Endothelial cell (in vitro differentiated cells): ENCODE results near the gene APOBEC2. TPM values are rescaled to one million over a fixed set of nuclear protein-coding genes. Genes with fewer than 3 reads are reported as not detected.

Experiments
- DNase-seq: peaks from one replicate; pipeline ENCODE4 v3.0.0; 2021; ENCODE audit warnings: low spot score
- H3K27ac Mint-ChIP-seq: one replicate; pipeline ENCODE4 v1.8.0; 2021; ENCODE audit warnings: mixed read lengths, inconsistent platforms; ENCODE audit not compliant: unreplicated experiment
- H3K27me3 Mint-ChIP-seq: one replicate; pipeline ENCODE4 v1.8.0; 2021; ENCODE audit warnings: mild to moderate bottlenecking, moderate library complexity, mixed read lengths, inconsistent platforms; ENCODE audit not compliant: unreplicated experiment
- H3K36me3 Mint-ChIP-seq: one replicate; pipeline ENCODE4 v1.8.0; 2021; ENCODE audit warnings: mild to moderate bottlenecking, low read depth, mixed read lengths, inconsistent platforms; ENCODE audit not compliant: unreplicated experiment
- H3K4me1 Mint-ChIP-seq: one replicate; pipeline ENCODE4 v1.8.0; 2021; ENCODE audit warnings: mild to moderate bottlenecking, mixed read lengths, inconsistent platforms; ENCODE audit not compliant: unreplicated experiment
- H3K4me3 Mint-ChIP-seq: one replicate; pipeline ENCODE4 v1.8.0; 2021; ENCODE audit warnings: mild to moderate bottlenecking, mixed read lengths, inconsistent platforms; ENCODE audit not compliant: unreplicated experiment
- H3K9me3 Mint-ChIP-seq: one replicate; pipeline ENCODE4 v1.8.0; 2021; ENCODE audit warnings: mixed read lengths, inconsistent platforms; ENCODE audit not compliant: unreplicated experiment
- total RNA-seq: library from RNA; stranded (reverse); fragmentation: NEBNext Ultra II Directional; extraction: Animal tissue kit (Norgen Biotek cat#: 25700); gene quantifications from one replicate; pipeline ENCODE4 v1.2.1, GENCODE V29; 2021; ENCODE audit not compliant: unreplicated experiment
- TF ChIP-seq, protein P1 (sequence below): fragments of 200-600 bp; sonication (generic); IDR thresholded peaks from one replicate; pipeline ENCODE4 v1.5.0; 2021; ENCODE audit warnings: antibody characterized with exemption; ENCODE audit not compliant: unreplicated experiment

APOBEC2 gene
- total RNA-seq, 1 donor from 2014 or later, result not detected

DNA sequence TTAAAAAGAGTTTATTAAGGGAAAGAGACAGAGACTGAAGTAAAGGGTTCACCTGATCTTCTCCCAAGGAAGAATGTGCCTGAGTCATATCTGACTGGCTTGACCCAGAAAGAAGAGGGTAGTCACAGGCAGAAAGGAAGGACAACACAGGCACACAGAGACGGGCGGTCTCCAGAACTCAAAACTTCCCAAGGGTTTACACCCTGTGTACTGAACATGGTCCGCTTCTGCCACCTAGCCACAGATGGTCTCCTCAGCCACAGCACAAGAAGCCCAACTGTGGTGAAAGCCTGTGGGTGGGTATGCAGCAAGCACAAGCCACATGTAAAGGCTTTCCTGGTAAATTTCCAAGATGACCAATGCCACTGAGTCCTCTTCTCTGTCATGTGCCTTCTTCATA is 31.2 kb upstream of the APOBEC2 start:
- no peak overlapping the region for H3K4me3 Mint-ChIP-seq

DNA sequence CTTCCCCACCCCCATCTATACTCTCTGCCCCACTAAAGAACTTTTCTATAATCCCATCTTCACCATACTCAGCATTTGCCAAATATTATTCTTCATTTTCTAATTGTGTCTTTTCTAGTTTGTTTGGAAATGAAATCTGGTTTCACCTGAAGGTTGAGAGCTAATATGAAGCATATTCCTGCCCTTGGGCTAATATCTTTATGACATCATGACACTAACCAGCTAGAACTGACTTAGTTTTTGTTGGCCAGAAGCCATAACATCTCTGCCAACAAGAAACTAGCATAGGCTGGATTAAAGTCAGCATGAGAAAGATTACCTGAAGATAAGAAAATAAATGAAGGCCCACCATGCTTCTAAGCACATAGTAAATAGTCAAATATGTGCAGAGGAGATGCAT is 30.7 kb upstream of the APOBEC2 start:
- H3K27me3 Mint-ChIP-seq, result peaks cover 2% of the 10 kb centered on the region
- H3K4me1 Mint-ChIP-seq, result peaks cover 7% of the 10 kb centered on the region
- H3K36me3 Mint-ChIP-seq, result peaks cover 4% of the 10 kb centered on the region
- no peaks in the 10 kb centered on the region for H3K9me3 Mint-ChIP-seq
- no peak overlapping the region for H3K27ac Mint-ChIP-seq
- no peak for DNase-seq
- H3K4me3 Mint-ChIP-seq, result no peak overlapping the region
- TF ChIP-seq, protein P1, sequence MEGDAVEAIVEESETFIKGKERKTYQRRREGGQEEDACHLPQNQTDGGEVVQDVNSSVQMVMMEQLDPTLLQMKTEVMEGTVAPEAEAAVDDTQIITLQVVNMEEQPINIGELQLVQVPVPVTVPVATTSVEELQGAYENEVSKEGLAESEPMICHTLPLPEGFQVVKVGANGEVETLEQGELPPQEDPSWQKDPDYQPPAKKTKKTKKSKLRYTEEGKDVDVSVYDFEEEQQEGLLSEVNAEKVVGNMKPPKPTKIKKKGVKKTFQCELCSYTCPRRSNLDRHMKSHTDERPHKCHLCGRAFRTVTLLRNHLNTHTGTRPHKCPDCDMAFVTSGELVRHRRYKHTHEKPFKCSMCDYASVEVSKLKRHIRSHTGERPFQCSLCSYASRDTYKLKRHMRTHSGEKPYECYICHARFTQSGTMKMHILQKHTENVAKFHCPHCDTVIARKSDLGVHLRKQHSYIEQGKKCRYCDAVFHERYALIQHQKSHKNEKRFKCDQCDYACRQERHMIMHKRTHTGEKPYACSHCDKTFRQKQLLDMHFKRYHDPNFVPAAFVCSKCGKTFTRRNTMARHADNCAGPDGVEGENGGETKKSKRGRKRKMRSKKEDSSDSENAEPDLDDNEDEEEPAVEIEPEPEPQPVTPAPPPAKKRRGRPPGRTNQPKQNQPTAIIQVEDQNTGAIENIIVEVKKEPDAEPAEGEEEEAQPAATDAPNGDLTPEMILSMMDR, result no peak

More for the DNA sequence above, 31.2 kb upstream of the APOBEC2 start:
- no peak for DNase-seq
- no peaks in the 10 kb centered on the region for H3K9me3 Mint-ChIP-seq
- peaks cover 4% of the 10 kb centered on the region for H3K36me3 Mint-ChIP-seq
- TF ChIP-seq, protein P1, result no peak
- peaks cover 2% of the 10 kb centered on the region for H3K27me3 Mint-ChIP-seq
- peaks cover 4% of the 10 kb centered on the region for H3K4me1 Mint-ChIP-seq
- H3K27ac Mint-ChIP-seq, result no peak overlapping the region

DNA sequence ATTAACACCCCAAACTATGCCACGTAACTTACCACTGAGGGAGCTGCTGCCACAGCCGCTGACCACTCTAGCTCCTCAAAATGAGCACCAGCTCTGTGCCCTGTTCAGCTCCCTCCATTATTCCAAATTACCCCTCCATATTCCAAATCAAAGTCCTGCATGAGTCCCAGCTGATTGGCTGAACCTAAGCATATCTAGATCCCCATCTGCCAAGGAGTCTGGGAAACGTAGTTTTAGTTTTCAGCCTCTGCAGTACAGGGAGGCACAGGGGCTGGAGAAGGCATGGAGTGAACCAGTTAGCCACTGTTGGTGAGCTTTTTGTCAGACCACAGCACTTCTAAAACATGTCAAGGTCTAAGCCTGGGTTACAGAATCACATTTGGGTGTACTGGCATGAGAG is 29.9 kb upstream of the APOBEC2 start:
- H3K4me3 Mint-ChIP-seq, result no peak overlapping the region
- no peaks in the 10 kb centered on the region for H3K9me3 Mint-ChIP-seq
- peaks cover 11% of the 10 kb centered on the region for H3K4me1 Mint-ChIP-seq
- no peak overlapping the region for H3K27ac Mint-ChIP-seq
- peaks cover 2% of the 10 kb centered on the region for H3K27me3 Mint-ChIP-seq
- TF ChIP-seq, protein P1, result no peak
- no peak for DNase-seq
- H3K36me3 Mint-ChIP-seq, result peaks cover 4% of the 10 kb centered on the region

DNA sequence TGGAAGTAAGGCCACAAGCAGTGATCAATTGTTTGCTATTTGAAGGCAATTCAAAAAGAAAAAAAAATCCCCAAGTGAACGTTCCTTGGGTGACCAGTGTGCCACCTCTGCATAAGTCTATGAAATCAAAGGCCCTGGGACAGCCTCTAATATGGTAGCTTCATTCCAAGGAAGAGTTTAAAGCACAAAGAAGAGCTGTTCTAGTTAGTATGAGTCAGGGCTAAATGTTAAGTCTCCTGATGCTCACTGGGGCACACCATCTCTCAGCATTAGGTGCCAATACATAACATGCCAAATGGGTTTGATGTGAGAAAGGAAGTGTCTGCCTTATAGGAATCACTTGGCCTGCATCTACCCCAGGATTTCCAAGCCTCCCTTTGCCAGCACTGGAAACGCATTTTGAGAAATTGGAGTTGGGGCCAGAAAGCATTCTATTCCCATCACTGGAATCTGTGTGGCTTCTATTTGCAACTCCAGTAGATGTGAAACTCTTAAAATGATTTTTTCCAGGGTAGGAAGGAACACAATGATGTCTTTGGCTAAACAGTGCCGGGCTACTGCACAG is 27.0 kb upstream of the APOBEC2 start:
- Mint-ChIP-seq H3K9me3 (no peaks in the 10 kb centered on the region), H3K36me3 (no peaks in the 10 kb centered on the region), H3K4me1 (peaks cover 20% of the 10 kb centered on the region), H3K27me3 (peaks cover 2% of the 10 kb centered on the region), H3K27ac (no peak overlapping the region), H3K4me3 (no peak overlapping the region)
- DNase-seq, result no peak
- TF ChIP-seq, protein P1, result no peak

DNA sequence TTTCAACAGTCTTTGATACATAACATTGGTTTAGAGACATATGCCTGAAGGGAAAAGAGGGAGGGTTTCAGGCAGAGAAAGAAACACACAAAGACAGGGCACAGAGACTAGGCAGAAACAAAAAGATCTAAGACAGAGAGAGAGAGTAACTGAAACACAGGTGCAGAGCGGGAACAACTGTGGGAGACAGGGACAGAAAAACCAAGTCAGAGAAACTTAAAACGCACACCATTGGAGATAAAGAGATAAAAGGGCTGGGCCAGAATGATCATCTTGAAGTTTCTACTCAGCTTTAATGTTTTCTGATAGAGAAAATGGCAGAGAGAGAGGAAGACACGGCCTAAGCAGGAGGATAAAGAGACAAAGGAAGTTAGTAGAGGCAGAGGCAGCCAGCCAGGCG is 25.8 kb upstream of the APOBEC2 start:
- Mint-ChIP-seq H3K4me1 (peaks cover 21% of the 10 kb centered on the region), H3K27ac (peak overlapping the region; percentile 9), H3K4me3 (peak overlapping the region; percentile 85), H3K36me3 (no peaks in the 10 kb centered on the region), H3K9me3 (no peaks in the 10 kb centered on the region), H3K27me3 (no peaks in the 10 kb centered on the region)
- DNase-seq, result no peak
- TF ChIP-seq, protein P1, result no peak
